ENCODE results near the gene CCT2. TPM values are rescaled to one million over a fixed set of nuclear protein-coding genes. Genes with fewer than 3 reads are reported as not detected.

CCT2 gene
- total RNA-seq, 1 experiment from 2014 or later, result 270 TPM

GRCh38 chr12:69644511-69644910, 59.3 kb downstream of the CCT2 start:
- H3K4me1 ChIP-seq (ENCODE audit: control insufficient read depth, insufficient read depth, low read length), result no peaks in the 10 kb centered on the region
- intact Hi-C loops (cut with micrococcal nuclease; ENCODE audit: unreplicated experiment) (no loop called here), in situ Hi-C loops (cut with HindIII; ENCODE audit: low pct_unique_long_range_greater_than_20kb, low sequenced_read_pairs) (no loop called here)
- ChIA-PET CTCF (no interaction called here), POLR2A (no interaction called here)
- H3K27ac ChIP-seq (ENCODE audit: low read length), result no peak overlapping the region
- no peak for DNase-seq (ENCODE audit: low read depth, low spot score)
- TF ChIP-seq REST (IDR thresholded peaks at IDR 0.05; ENCODE audit: insufficient read depth in 1 of 2, low read depth in 2 of 2, low read length in 1 of 2) (no peak), POLR2AphosphoS5 (IDR thresholded peaks at IDR 0.05; ENCODE audit: low read depth, low read length) (no peak), SIN3A (IDR thresholded peaks at IDR 0.05; ENCODE audit: borderline replicate concordance, insufficient read depth, low read depth, low read length) (no peak), TCF7L2 (IDR thresholded peaks at IDR 0.05; ENCODE audit: low read depth, low read length) (no peak), CTCF (IDR thresholded peaks at IDR 0.05) (no peak)
- H3K4me3 ChIP-seq (ENCODE audit: low read depth in 2 of 2, low read length in 2 of 2), result no peak overlapping the region
- BruUV-seq (replicated peaks), result no TSS peak
- H3K36me3 ChIP-seq (ENCODE audit: control insufficient read depth, insufficient read depth, low read length), result no peaks in the 10 kb centered on the region
- ATAC-seq, result no peak
- no peaks in the 10 kb centered on the region; the same call in 1 of the 2 replicates for H3K27me3 ChIP-seq (ENCODE audit: control insufficient read depth, insufficient read depth, low read length)
- no peaks in the 10 kb centered on the region for H3K9me3 ChIP-seq (ENCODE audit: control insufficient read depth, insufficient read depth, low read depth, low read length)

GRCh38 chr12:69645031-69645430, 59.8 kb downstream of the CCT2 start:
- Histone ChIP-seq H3K4me1 (ENCODE audit: control insufficient read depth, insufficient read depth, low read length) (no peaks in the 10 kb centered on the region), H3K27me3 (ENCODE audit: control insufficient read depth, insufficient read depth, low read length) (no peaks in the 10 kb centered on the region; the same call in 1 of the 2 replicates), H3K36me3 (ENCODE audit: control insufficient read depth, insufficient read depth, low read length) (no peaks in the 10 kb centered on the region), H3K9me3 (ENCODE audit: control insufficient read depth, insufficient read depth, low read depth, low read length) (no peaks in the 10 kb centered on the region), H3K4me3 (ENCODE audit: low read depth in 2 of 2, low read length in 2 of 2) (no peak overlapping the region), H3K27ac (ENCODE audit: low read length) (no peak overlapping the region)
- ATAC-seq (no peak), DNase-seq (ENCODE audit: low read depth, low spot score) (no peak)
- POLR2A ChIA-PET, result no interaction called here
- in situ Hi-C loops (cut with HindIII; ENCODE audit: low pct_unique_long_range_greater_than_20kb, low sequenced_read_pairs), result no loop called here
- CTCF ChIA-PET, result no interaction called here
- intact Hi-C loops (cut with micrococcal nuclease; ENCODE audit: unreplicated experiment), result no loop called here
- BruUV-seq (replicated peaks), result no TSS peak
- TF ChIP-seq SIN3A (IDR thresholded peaks at IDR 0.05; ENCODE audit: borderline replicate concordance, insufficient read depth, low read depth, low read length), result no peak
- no peak for TF ChIP-seq POLR2AphosphoS5 (IDR thresholded peaks at IDR 0.05; ENCODE audit: low read depth, low read length)
- no peak for TF ChIP-seq REST (IDR thresholded peaks at IDR 0.05; ENCODE audit: insufficient read depth in 1 of 2, low read depth in 2 of 2, low read length in 1 of 2)
- no peak for TF ChIP-seq TCF7L2 (IDR thresholded peaks at IDR 0.05; ENCODE audit: low read depth, low read length)
- no peak for TF ChIP-seq CTCF (IDR thresholded peaks at IDR 0.05)
